Measurements from ENCODE around the gene AUNIP. TPM values are rescaled to one million over a fixed set of nuclear protein-coding genes. Genes with fewer than 3 reads are reported as not detected.

Gene AUNIP
- total RNA-seq, 3 donors from 2014 or later (not counting 1 experiment from before 2014, with no cell fraction given) = 0.16 to 0.50 (median 0.20) TPM

DNA sequence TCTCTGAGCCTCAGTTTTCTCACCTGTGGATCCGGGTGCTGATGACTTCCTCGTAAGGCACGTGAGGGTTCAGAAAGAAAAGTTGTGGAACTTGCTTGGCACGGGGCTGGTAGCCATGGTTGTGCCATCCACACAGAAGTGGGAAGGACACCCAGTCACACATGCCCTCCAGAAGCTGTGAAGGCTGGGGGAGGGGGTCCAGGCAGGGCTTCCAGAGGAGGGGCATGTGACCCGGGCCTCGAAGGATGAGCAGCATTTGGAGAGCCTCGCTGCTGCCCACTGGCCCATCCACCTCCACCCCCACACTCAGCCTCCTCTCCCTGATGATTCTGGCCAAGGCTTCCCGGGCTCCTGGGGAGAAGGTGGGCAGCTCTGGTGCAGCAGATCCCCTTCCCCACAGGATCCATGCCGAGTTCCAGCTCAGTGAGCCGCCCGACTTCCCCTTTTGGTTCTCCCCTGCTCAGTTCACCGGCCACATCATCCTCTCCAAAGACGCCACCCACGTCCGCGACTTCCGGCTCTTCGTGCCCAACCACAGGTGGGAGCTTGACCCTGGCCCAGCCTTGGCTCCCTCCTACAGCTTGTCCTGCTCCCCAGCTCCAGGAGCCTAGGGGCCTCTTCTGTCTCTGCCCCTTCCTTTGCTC is 49.9 kb downstream of the AUNIP start:
- DNase-seq (no peak), ATAC-seq (no peak)
- no peak overlapping the region for H3K27ac ChIP-seq (ENCODE audit: low read length)
- intact Hi-C loops (cut with micrococcal nuclease) = no loop called here
- H3K27me3 Mint-ChIP-seq (ENCODE audit: low read depth in 2 of 2) = no peaks in the 10 kb centered on the region
- no peaks in the 10 kb centered on the region for H3K9me3 ChIP-seq (ENCODE audit: control insufficient read depth, insufficient read depth, low read length)
- no peaks in the 10 kb centered on the region for H3K4me1 Mint-ChIP-seq
- WGBS (ENCODE audit: insufficient coverage) = 62% methylated on average over 18 of the region's 18 CpGs
- TF ChIP-seq, protein P1, sequence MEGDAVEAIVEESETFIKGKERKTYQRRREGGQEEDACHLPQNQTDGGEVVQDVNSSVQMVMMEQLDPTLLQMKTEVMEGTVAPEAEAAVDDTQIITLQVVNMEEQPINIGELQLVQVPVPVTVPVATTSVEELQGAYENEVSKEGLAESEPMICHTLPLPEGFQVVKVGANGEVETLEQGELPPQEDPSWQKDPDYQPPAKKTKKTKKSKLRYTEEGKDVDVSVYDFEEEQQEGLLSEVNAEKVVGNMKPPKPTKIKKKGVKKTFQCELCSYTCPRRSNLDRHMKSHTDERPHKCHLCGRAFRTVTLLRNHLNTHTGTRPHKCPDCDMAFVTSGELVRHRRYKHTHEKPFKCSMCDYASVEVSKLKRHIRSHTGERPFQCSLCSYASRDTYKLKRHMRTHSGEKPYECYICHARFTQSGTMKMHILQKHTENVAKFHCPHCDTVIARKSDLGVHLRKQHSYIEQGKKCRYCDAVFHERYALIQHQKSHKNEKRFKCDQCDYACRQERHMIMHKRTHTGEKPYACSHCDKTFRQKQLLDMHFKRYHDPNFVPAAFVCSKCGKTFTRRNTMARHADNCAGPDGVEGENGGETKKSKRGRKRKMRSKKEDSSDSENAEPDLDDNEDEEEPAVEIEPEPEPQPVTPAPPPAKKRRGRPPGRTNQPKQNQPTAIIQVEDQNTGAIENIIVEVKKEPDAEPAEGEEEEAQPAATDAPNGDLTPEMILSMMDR (IDR thresholded peaks at IDR 0.05) = no peak
- H3K9me3 Mint-ChIP-seq = no peaks in the 10 kb centered on the region
- no peaks in the 10 kb centered on the region for H3K36me3 ChIP-seq (ENCODE audit: control insufficient read depth, insufficient read depth, low read length)
- H3K36me3 Mint-ChIP-seq = no peaks in the 10 kb centered on the region
- H3K27me3 ChIP-seq (ENCODE audit: control insufficient read depth, insufficient read depth, low read length) = no peaks in the 10 kb centered on the region
- H3K4me3 Mint-ChIP-seq = no peak overlapping the region
- peaks cover 15% of the 10 kb centered on the region for H3K4me1 ChIP-seq (ENCODE audit: control insufficient read depth, insufficient read depth, low read length)
- no peak overlapping the region for H3K27ac Mint-ChIP-seq
- no peak overlapping the region for H3K4me3 ChIP-seq (ENCODE audit: low read length)

DNA sequence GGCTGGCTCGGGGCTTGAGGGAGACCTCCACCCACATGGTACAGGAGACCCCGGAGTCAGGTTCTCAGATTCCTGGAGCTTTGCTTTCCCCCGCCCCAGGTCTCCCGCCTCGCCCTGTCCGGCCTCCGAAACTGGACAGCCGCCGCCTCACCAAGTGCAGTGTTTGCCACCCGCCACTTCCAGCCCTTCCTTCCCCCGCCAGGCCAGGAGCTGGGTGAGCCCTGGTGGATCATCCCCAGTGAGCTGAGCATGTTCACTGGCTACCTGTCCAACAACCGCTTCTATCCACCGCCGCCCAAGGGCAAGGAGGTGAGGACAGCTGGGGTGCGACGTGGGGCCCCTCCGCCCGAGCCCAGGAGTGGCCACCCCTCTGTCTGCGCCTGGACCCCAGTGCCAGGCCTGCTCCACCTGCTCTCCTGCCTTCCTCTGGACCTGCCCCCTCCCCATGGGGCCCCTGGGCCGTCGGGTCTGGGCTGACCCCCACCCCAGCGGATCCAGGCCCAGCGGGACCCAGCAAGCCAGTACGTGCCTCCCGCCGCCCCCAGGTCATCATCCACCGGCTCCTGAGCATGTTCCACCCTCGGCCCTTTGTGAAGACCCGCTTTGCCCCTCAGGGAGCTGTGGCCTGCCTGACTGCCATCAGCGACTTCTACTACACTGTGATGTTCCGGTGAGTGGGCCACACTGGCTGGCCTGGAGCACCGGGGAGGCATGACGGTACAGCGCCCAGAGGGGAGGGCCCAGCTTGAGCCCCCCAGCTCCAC is 50.6 kb downstream of the AUNIP start:
- TF ChIP-seq, protein P1 (IDR thresholded peaks at IDR 0.05) = no peak
- Mint-ChIP-seq H3K27me3 (ENCODE audit: low read depth in 2 of 2) (no peaks in the 10 kb centered on the region), H3K4me1 (no peaks in the 10 kb centered on the region), H3K36me3 (no peaks in the 10 kb centered on the region), H3K9me3 (no peaks in the 10 kb centered on the region), H3K4me3 (no peak overlapping the region), H3K27ac (no peak overlapping the region)
- 92% methylated on average over 34 of the region's 34 CpGs for WGBS (ENCODE audit: insufficient coverage)
- no peak overlapping the region for H3K4me3 ChIP-seq (ENCODE audit: low read length)
- H3K4me1 ChIP-seq (ENCODE audit: control insufficient read depth, insufficient read depth, low read length) = peaks cover 15% of the 10 kb centered on the region
- H3K9me3 ChIP-seq (ENCODE audit: control insufficient read depth, insufficient read depth, low read length) = no peaks in the 10 kb centered on the region
- H3K27ac ChIP-seq (ENCODE audit: low read length) = no peak overlapping the region
- intact Hi-C loops (cut with micrococcal nuclease) = no loop called here
- H3K36me3 ChIP-seq (ENCODE audit: control insufficient read depth, insufficient read depth, low read length) = no peaks in the 10 kb centered on the region
- H3K27me3 ChIP-seq (ENCODE audit: control insufficient read depth, insufficient read depth, low read length) = no peaks in the 10 kb centered on the region
- no peak for ATAC-seq
- DNase-seq = no peak

DNA sequence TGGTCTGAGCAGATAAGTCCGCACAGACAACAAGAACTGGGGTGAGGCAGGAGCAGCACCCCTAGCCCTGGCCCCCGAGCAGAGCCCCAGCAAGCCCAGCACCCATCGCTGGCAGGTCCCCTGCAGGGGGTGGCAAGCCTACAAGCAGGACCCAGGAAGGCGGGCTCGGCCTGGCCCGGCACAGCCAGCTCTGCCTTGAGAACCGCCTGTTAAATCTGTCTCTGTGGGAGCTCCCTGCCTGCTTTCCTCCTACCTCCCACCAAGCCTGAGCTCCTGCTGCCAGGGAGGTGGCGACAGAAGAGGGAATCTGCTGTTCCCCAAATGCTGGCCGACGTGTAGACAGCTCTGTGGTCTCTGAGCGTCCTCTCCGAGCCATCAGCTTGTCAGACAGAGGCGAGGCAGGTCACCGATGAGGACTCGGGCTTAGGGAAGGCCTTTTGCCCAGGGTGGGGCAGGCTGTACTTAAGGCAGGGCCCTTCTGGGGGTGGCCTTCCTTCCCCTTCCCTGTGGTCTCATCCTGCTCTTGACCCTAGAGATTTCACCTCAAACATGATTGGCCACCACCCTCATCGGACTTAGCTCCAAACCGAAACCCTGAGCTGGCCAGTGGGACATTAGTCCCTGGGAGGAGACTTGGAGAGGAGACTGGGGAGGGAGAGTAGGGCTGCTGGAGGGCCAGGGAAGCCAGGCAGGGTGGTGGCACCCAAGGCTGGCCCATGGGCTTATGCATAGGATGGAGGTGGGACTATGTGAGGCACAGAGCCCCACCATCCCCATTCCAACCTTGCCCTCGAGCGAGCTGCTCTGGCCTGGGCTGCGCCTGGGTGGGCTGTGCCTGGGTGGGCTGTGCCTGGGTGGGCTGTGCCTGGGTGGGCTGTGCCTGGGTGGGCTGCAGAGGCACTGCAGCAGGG is 51.5 kb downstream of the AUNIP start:
- H3K9me3 ChIP-seq (ENCODE audit: control insufficient read depth, insufficient read depth, low read length) = no peaks in the 10 kb centered on the region
- ATAC-seq (no peak), DNase-seq (no peak)
- WGBS (ENCODE audit: insufficient coverage) = 97% methylated on average over 17 of the region's 20 CpGs
- H3K36me3 ChIP-seq (ENCODE audit: control insufficient read depth, insufficient read depth, low read length) = no peaks in the 10 kb centered on the region
- no peaks in the 10 kb centered on the region for H3K9me3 Mint-ChIP-seq
- H3K4me3 Mint-ChIP-seq = no peak overlapping the region
- intact Hi-C loops (cut with micrococcal nuclease) = no loop called here
- H3K4me1 ChIP-seq (ENCODE audit: control insufficient read depth, insufficient read depth, low read length) = peaks cover 15% of the 10 kb centered on the region
- no peak overlapping the region for H3K27ac ChIP-seq (ENCODE audit: low read length)
- H3K36me3 Mint-ChIP-seq = no peaks in the 10 kb centered on the region
- TF ChIP-seq, protein P1 (IDR thresholded peaks at IDR 0.05) = no peak
- H3K27me3 Mint-ChIP-seq (ENCODE audit: low read depth in 2 of 2) = no peaks in the 10 kb centered on the region
- H3K4me1 Mint-ChIP-seq = no peaks in the 10 kb centered on the region
- no peak overlapping the region for H3K4me3 ChIP-seq (ENCODE audit: low read length)
- no peaks in the 10 kb centered on the region for H3K27me3 ChIP-seq (ENCODE audit: control insufficient read depth, insufficient read depth, low read length)
- H3K27ac Mint-ChIP-seq = no peak overlapping the region

Measured in natural killer cell (primary cell).